ENCODE measurements around the gene CD63. TPM values are rescaled to one million over a fixed set of nuclear protein-coding genes. Genes with fewer than 3 reads are reported as not detected.

CD63 gene
- total RNA-seq, 6 donors from 2014 or later: 399 to 1,448 (median 972) TPM

- TF ChIP-seq EP300 (IDR thresholded peaks at IDR 0.05) (no peak), POLR2A (IDR thresholded peaks at IDR 0.05) (no peak)
- H3K27me3 ChIP-seq: no peaks in the 10 kb centered on the region
- no peak overlapping the region for H3K27ac ChIP-seq
- no peak overlapping the region for H3K4me3 ChIP-seq
- no peaks in the 10 kb centered on the region for H3K36me3 ChIP-seq
- ATAC-seq (ENCODE audit: low FRiP score in 2 of 2) (no peak), DNase-seq (peak in 1 of 2 donors; percentile 43)
- 83 to 94% methylated on average over 2 to 6 of the region's 6 CpGs for whole genome bisulfite sequencing, 2 donors
- no peaks in the 10 kb centered on the region for H3K4me1 ChIP-seq
- H3K9me3 ChIP-seq: no peaks in the 10 kb centered on the region
Measured at GRCh38 chr12:55696141-55696540, 32.7 kb downstream of the CD63 start.

GRCh38 chr12:55695349-55695748 is 33.5 kb downstream of the CD63 start:
- no peak overlapping the region for H3K4me3 ChIP-seq
- ATAC-seq (ENCODE audit: low FRiP score in 2 of 2) (no peak), DNase-seq (no peak)
- TF ChIP-seq CTCF (IDR thresholded peaks at IDR 0.05): no peak
- TF ChIP-seq POLR2AphosphoS5 (IDR thresholded peaks at IDR 0.05): no peak
- no peak for TF ChIP-seq POLR2A (IDR thresholded peaks at IDR 0.05)
- TF ChIP-seq EP300 (IDR thresholded peaks at IDR 0.05): no peak
- WGBS, 2 donors: 80 to 87% methylated on average over 7 of the region's 7 CpGs
- no peaks in the 10 kb centered on the region for H3K36me3 ChIP-seq
- H3K4me1 ChIP-seq: no peaks in the 10 kb centered on the region
- H3K27me3 ChIP-seq: no peaks in the 10 kb centered on the region
- H3K9me3 ChIP-seq: no peaks in the 10 kb centered on the region
- no peak overlapping the region for H3K27ac ChIP-seq

GRCh38 chr12:55694651-55695050 is 34.2 kb downstream of the CD63 start:
- no peak overlapping the region for H3K27ac ChIP-seq
- 94 to 100% methylated on average over 1 to 2 of the region's 4 CpGs for WGBS, 2 donors
- H3K9me3 ChIP-seq: no peaks in the 10 kb centered on the region
- TF ChIP-seq POLR2AphosphoS5 (IDR thresholded peaks at IDR 0.05): no peak
- TF ChIP-seq POLR2A (IDR thresholded peaks at IDR 0.05): no peak
- no peak for TF ChIP-seq CTCF (IDR thresholded peaks at IDR 0.05)
- no peak for TF ChIP-seq EP300 (IDR thresholded peaks at IDR 0.05)
- no peak overlapping the region for H3K4me3 ChIP-seq
- DNase-seq: no peak
- no peaks in the 10 kb centered on the region for H3K4me1 ChIP-seq
- no peaks in the 10 kb centered on the region for H3K36me3 ChIP-seq
- ATAC-seq (ENCODE audit: low FRiP score in 2 of 2): no peak
- no peaks in the 10 kb centered on the region for H3K27me3 ChIP-seq

- Histone ChIP-seq H3K4me3 (no peak overlapping the region), H3K9me3 (no peaks in the 10 kb centered on the region), H3K36me3 (no peaks in the 10 kb centered on the region), H3K27me3 (no peaks in the 10 kb centered on the region), H3K27ac (no peak overlapping the region), H3K4me1 (no peaks in the 10 kb centered on the region)
- TF ChIP-seq EP300 (IDR thresholded peaks at IDR 0.05): no peak
- TF ChIP-seq POLR2A (IDR thresholded peaks at IDR 0.05): no peak
- no peak for TF ChIP-seq POLR2AphosphoS5 (IDR thresholded peaks at IDR 0.05)
- no peak for TF ChIP-seq CTCF (IDR thresholded peaks at IDR 0.05)
- no peak for DNase-seq
- ATAC-seq (ENCODE audit: low FRiP score in 2 of 2): no peak
- WGBS, 2 donors: 96 to 98% methylated on average over 7 of the region's 7 CpGs
Measured at GRCh38 chr12:55694188-55694515, 34.7 kb downstream of the CD63 start.

GRCh38 chr12:55693323-55694187 is 35.3 kb downstream of the CD63 start:
- H3K36me3 ChIP-seq: no peaks in the 10 kb centered on the region
- 86 to 93% methylated on average over 7 of the region's 7 CpGs for WGBS, 2 donors
- DNase-seq (no peak), ATAC-seq (ENCODE audit: low FRiP score in 2 of 2) (peak in 1 of 2 donors; percentile 7)
- H3K27ac ChIP-seq: no peak overlapping the region
- no peaks in the 10 kb centered on the region for H3K27me3 ChIP-seq
- H3K4me1 ChIP-seq: no peaks in the 10 kb centered on the region
- TF ChIP-seq POLR2A (IDR thresholded peaks at IDR 0.05) (no peak), CTCF (IDR thresholded peaks at IDR 0.05) (no peak), POLR2AphosphoS5 (IDR thresholded peaks at IDR 0.05) (no peak), EP300 (IDR thresholded peaks at IDR 0.05) (no peak)
- H3K9me3 ChIP-seq: no peaks in the 10 kb centered on the region
- H3K4me3 ChIP-seq: no peak overlapping the region
